Measurements from ENCODE around the gene TMEM255B. TPM values are rescaled to one million over a fixed set of nuclear protein-coding genes. Genes with fewer than 3 reads are reported as not detected.
"Not testable (repeated sequence)": the region's sequence is repeated elsewhere in the genome, so short reads cannot be mapped to it uniquely, and the experiment has no call there.

The TMEM255B gene
- total RNA-seq, 1 experiment from 2014 or later: 26.3 TPM

- TF ChIP-seq SIN3A (IDR thresholded peaks at IDR 0.05; ENCODE audit: borderline replicate concordance, insufficient read depth, low read depth, low read length) (no peak), POLR2AphosphoS5 (IDR thresholded peaks at IDR 0.05; ENCODE audit: low read depth, low read length) (no peak), CTCF (IDR thresholded peaks at IDR 0.05) (no peak), TCF7L2 (IDR thresholded peaks at IDR 0.05; ENCODE audit: low read depth, low read length) (no peak)
- TF ChIP-seq, protein P1, sequence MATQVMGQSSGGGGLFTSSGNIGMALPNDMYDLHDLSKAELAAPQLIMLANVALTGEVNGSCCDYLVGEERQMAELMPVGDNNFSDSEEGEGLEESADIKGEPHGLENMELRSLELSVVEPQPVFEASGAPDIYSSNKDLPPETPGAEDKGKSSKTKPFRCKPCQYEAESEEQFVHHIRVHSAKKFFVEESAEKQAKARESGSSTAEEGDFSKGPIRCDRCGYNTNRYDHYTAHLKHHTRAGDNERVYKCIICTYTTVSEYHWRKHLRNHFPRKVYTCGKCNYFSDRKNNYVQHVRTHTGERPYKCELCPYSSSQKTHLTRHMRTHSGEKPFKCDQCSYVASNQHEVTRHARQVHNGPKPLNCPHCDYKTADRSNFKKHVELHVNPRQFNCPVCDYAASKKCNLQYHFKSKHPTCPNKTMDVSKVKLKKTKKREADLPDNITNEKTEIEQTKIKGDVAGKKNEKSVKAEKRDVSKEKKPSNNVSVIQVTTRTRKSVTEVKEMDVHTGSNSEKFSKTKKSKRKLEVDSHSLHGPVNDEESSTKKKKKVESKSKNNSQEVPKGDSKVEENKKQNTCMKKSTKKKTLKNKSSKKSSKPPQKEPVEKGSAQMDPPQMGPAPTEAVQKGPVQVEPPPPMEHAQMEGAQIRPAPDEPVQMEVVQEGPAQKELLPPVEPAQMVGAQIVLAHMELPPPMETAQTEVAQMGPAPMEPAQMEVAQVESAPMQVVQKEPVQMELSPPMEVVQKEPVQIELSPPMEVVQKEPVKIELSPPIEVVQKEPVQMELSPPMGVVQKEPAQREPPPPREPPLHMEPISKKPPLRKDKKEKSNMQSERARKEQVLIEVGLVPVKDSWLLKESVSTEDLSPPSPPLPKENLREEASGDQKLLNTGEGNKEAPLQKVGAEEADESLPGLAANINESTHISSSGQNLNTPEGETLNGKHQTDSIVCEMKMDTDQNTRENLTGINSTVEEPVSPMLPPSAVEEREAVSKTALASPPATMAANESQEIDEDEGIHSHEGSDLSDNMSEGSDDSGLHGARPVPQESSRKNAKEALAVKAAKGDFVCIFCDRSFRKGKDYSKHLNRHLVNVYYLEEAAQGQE (IDR thresholded peaks at IDR 0.05; ENCODE audit: insufficient read depth in 1 of 2, low read depth in 2 of 2, low read length in 1 of 2): no peak
- intact Hi-C loops (cut with micrococcal nuclease; ENCODE audit: unreplicated experiment) (no loop called here), in situ Hi-C loops (cut with HindIII; ENCODE audit: low pct_unique_long_range_greater_than_20kb, low sequenced_read_pairs) (no loop called here)
- H3K4me1 ChIP-seq (ENCODE audit: control insufficient read depth, insufficient read depth, low read length): no peaks in the 10 kb centered on the region
- no TSS peak for BruUV-seq (replicated peaks)
- no peak overlapping the region for H3K27ac ChIP-seq (ENCODE audit: low read length)
- ChIA-PET CTCF (no interaction called here), POLR2A (no interaction called here)
- no peak for DNase-seq (ENCODE audit: low read depth, low spot score)
- ATAC-seq: no peak
- no peaks in the 10 kb centered on the region for H3K9me3 ChIP-seq (ENCODE audit: control insufficient read depth, insufficient read depth, low read depth, low read length)
- no peaks in the 10 kb centered on the region for H3K36me3 ChIP-seq (ENCODE audit: control insufficient read depth, insufficient read depth, low read length)
- no peak overlapping the region for H3K4me3 ChIP-seq (ENCODE audit: low read depth in 2 of 2, low read length in 2 of 2)
- H3K27me3 ChIP-seq (ENCODE audit: control insufficient read depth, insufficient read depth, low read length): no peaks in the 10 kb centered on the region
Observed at GRCh38 chr13:113744197-113745000, 14.6 kb upstream of the TMEM255B start.

GRCh38 chr13:113745059-113745458 is 14.0 kb upstream of the TMEM255B start:
- in situ Hi-C loops (cut with HindIII; ENCODE audit: low pct_unique_long_range_greater_than_20kb, low sequenced_read_pairs) (no loop called here), intact Hi-C loops (cut with micrococcal nuclease; ENCODE audit: unreplicated experiment) (no loop called here)
- Histone ChIP-seq H3K36me3 (ENCODE audit: control insufficient read depth, insufficient read depth, low read length) (no peaks in the 10 kb centered on the region), H3K4me3 (ENCODE audit: low read depth in 2 of 2, low read length in 2 of 2) (no peak overlapping the region), H3K27ac (ENCODE audit: low read length) (no peak overlapping the region), H3K4me1 (ENCODE audit: control insufficient read depth, insufficient read depth, low read length) (no peaks in the 10 kb centered on the region), H3K9me3 (ENCODE audit: control insufficient read depth, insufficient read depth, low read depth, low read length) (no peaks in the 10 kb centered on the region), H3K27me3 (ENCODE audit: control insufficient read depth, insufficient read depth, low read length) (no peaks in the 10 kb centered on the region)
- BruUV-seq (replicated peaks): no TSS peak
- no peak for TF ChIP-seq SIN3A (IDR thresholded peaks at IDR 0.05; ENCODE audit: borderline replicate concordance, insufficient read depth, low read depth, low read length)
- no peak for TF ChIP-seq POLR2AphosphoS5 (IDR thresholded peaks at IDR 0.05; ENCODE audit: low read depth, low read length)
- TF ChIP-seq, protein P1 (IDR thresholded peaks at IDR 0.05; ENCODE audit: insufficient read depth in 1 of 2, low read depth in 2 of 2, low read length in 1 of 2): no peak
- TF ChIP-seq CTCF (IDR thresholded peaks at IDR 0.05): no peak
- TF ChIP-seq TCF7L2 (IDR thresholded peaks at IDR 0.05; ENCODE audit: low read depth, low read length): no peak
- POLR2A ChIA-PET: no interaction called here
- CTCF ChIA-PET: no interaction called here
- no peak for DNase-seq (ENCODE audit: low read depth, low spot score)
- ATAC-seq: no peak

GRCh38 chr13:113745500-113746142 is 13.4 kb upstream of the TMEM255B start:
- intact Hi-C loops (cut with micrococcal nuclease; ENCODE audit: unreplicated experiment); H3K4me1 ChIP-seq (ENCODE audit: control insufficient read depth, insufficient read depth, low read length); H3K27ac ChIP-seq (ENCODE audit: low read length); H3K27me3 ChIP-seq (ENCODE audit: control insufficient read depth, insufficient read depth, low read length); BruUV-seq (replicated peaks); H3K4me3 ChIP-seq (ENCODE audit: low read depth in 2 of 2, low read length in 2 of 2); ATAC-seq; CTCF ChIA-PET; POLR2A ChIA-PET; H3K9me3 ChIP-seq (ENCODE audit: control insufficient read depth, insufficient read depth, low read depth, low read length); DNase-seq (ENCODE audit: low read depth, low spot score); H3K36me3 ChIP-seq (ENCODE audit: control insufficient read depth, insufficient read depth, low read length); in situ Hi-C loops (cut with HindIII; ENCODE audit: low pct_unique_long_range_greater_than_20kb, low sequenced_read_pairs): not testable (repeated sequence)

Measured in Panc1 (cell line).